K562 (cell line): ENCODE measurements around the gene PRKACB. TPM values are rescaled to one million over a fixed set of nuclear protein-coding genes. Genes with fewer than 3 reads are reported as not detected.

Experiments
- ATF1 ChIP-seq, 2 experiments: fragments of 450-650 bp in 1 of 2; IDR thresholded peaks; 2 replicates each; pipeline ENCODE4 v1.6.1; 2016; ENCODE audit warnings: missing compliant biosample characterization in 1 of 2, missing genetic modification characterization in 1 of 2
- C11orf30 ChIP-seq: fragments of 450-650 bp; IDR thresholded peaks from 2 replicates; pipeline ENCODE4 v1.6.1; 2016; ENCODE audit warnings: low read depth, mild to moderate bottlenecking
- CBX5 ChIP-seq: IDR thresholded peaks from 2 replicates; pipeline ENCODE4 v1.6.1; 2014; ENCODE audit warnings: low read depth, borderline replicate concordance
- CUX1 ChIP-seq: fragments of 200-800 bp; sonication (Bioruptor generic); IDR thresholded peaks from 2 replicates; pipeline ENCODE4 v1.6.1; 2016; ENCODE audit warnings: missing genetic modification characterization, missing compliant biosample characterization
- EP300 ChIP-seq: IDR thresholded peaks from 2 replicates; pipeline ENCODE4 v1.6.1; 2012; ENCODE audit warnings: low read length, improper control_type of control experiment
- GATA2 ChIP-seq: sonication (generic); formaldehyde crosslinking; IDR thresholded peaks from 2 replicates; pipeline ENCODE4 v1.4.0; 2020; ENCODE audit warnings: mild to moderate bottlenecking, missing genetic modification reagents
- HLTF ChIP-seq: fragments of 450-650 bp; IDR thresholded peaks from 2 replicates; pipeline ENCODE4 v1.6.1; 2016
- HOMEZ ChIP-seq: fragments of 250-450 bp; sonication (Bioruptor Pico); IDR thresholded peaks from 2 replicates; pipeline ENCODE4 v1.4.0; 2020; ENCODE audit warnings: mild to moderate bottlenecking, moderate library complexity
- JUND ChIP-seq, 2 experiments: IDR thresholded peaks; 2 replicates in 1 of 2; 3 replicates in 1 of 2; pipeline ENCODE4 v1.6.1; 2011; ENCODE audit warnings: borderline replicate concordance in 2 of 2, low read depth in 2 of 2, low read length in 2 of 2, improper control_type of control experiment in 1 of 2, missing biosample characterization in 1 of 2, missing genetic modification characterization in 1 of 2, missing genetic modification reagents in 1 of 2
- MAFG ChIP-seq: fragments of 450-650 bp; conservative IDR thresholded peaks from 2 replicates; pipeline ENCODE4 v1.6.1; 2016; ENCODE audit warnings: missing genetic modification characterization, missing compliant biosample characterization
- NR2C1 ChIP-seq, 2 experiments: fragments of 450-650 bp; IDR thresholded peaks; 2 replicates each; pipeline ENCODE4 v1.6.1; 2017; ENCODE audit warnings: mild to moderate bottlenecking in 2 of 2, antibody characterized with exemption in 1 of 2, inconsistent platforms in 1 of 2, missing compliant biosample characterization in 1 of 2, missing genetic modification characterization in 1 of 2
- RCOR1 ChIP-seq, 2 experiments: IDR thresholded peaks; 2 replicates each; pipeline ENCODE4 v1.6.1; 2012; ENCODE audit warnings: low read depth in 2 of 2, low read length in 2 of 2, borderline replicate concordance in 1 of 2, improper control_type of control experiment in 1 of 2
- RERE ChIP-seq: sonication (generic); formaldehyde crosslinking; IDR thresholded peaks from 2 replicates; pipeline ENCODE4 v1.8.0; 2023; ENCODE audit warnings: missing genetic modification reagents, mild to moderate bottlenecking, borderline replicate concordance
- polyA plus RNA-seq, 8 experiments: library from polyadenylated mRNA; depleted of rRNA in 4 of 8; stranded (reverse) in 5 of 8; unstranded in 3 of 8; fragments of >200 nt; fragmentation: Nextera tagmentation in 2 of 8; fragmentation: Illumina TruSeq in 1 of 8; extraction: Ambion mirVana in 2 of 8; extraction: Trizol in 1 of 8; gene quantifications; 2 replicates each; pipeline versions ENCODE4 v1.2.1 to v1.2.3, GENCODE V29; 2011 to 2014; ENCODE audit warnings: inconsistent platforms in 1 of 8, missing spikeins in 1 of 8
- total RNA-seq, 7 experiments: library from RNA; depleted of rRNA in 6 of 7; stranded (reverse); fragments of >200 nt in 6 of 7; fragmentation: Illumina TruSeq in 2 of 7; extraction: Trizol in 2 of 7; gene quantifications; 2 replicates each; pipeline versions ENCODE4 v1.2.1 to v1.2.3, GENCODE V29; 2011 to 2021; ENCODE audit warnings: low replicate concordance in 1 of 7

PRKACB gene
- total and polyA plus RNA-seq, 9 of the 15 experiments (the other 6 are each of a cell fraction or from before 2014, with no cell fraction given) = 1.1 to 5.2 (median 2.8) TPM

GRCh38 chr1:84247425-84248220 lies 103.6 kb downstream of the PRKACB start (continued):
- TF ChIP-seq RCOR1 (IDR thresholded peaks at IDR 0.05; ENCODE audit: borderline replicate concordance in 1 of 2, low read depth in 2 of 2, low read length in 2 of 2) (peak in 1 of 2 experiments; percentile 24; a peak in 1 of 4 replicates), C11orf30 (peak; percentile 62; the same call in 1 of the 2 replicates), ATF1 (CRISPR knock-in tag; IDR thresholded peaks at IDR 0.05) (no peak), ATF1 (tag; IDR thresholded peaks at IDR 0.05) (peak; percentile 83), CBX5 (no peak), NR2C1 (IDR thresholded peaks at IDR 0.05) (no peak), NR2C1 (tag; IDR thresholded peaks at IDR 0.05) (peak; percentile 13; the same call in 1 of the 2 replicates), EP300 (0 out of 2 replicates have a peak, but pooled peaks have one; percentile 12), RERE (no peak), HOMEZ (CRISPR knock-in tag) (no peak), MAFG (tag) (peak; percentile 77), JUND (IDR thresholded peaks at IDR 0.05; ENCODE audit: borderline replicate concordance, low read depth, low read length) (peak; percentile 71), JUND (tag; IDR thresholded peaks at IDR 0.05; ENCODE audit: borderline replicate concordance, low read depth, low read length) (peak; percentile 78; the same call in 2 of the 3 replicates), GATA2 (peak; percentile 63; the same call in 1 of the 2 replicates), HLTF (no peak), CUX1 (no peak)
